BJ (cell line): ENCODE data around the gene SLC8B1. TPM values are rescaled to one million over a fixed set of nuclear protein-coding genes. Genes with fewer than 3 reads are reported as not detected.

Experiments
- CTCF ChIA-PET: fragments of 350-600 bp; formaldehyde crosslinking; extraction: SDS; loops from one replicate; lab custom pipeline; 2021; ENCODE audit warnings: antibody characterized with exemption, inconsistent platforms; lab: Yijun Ruan, JAX
- POLR2A ChIA-PET: fragments of 300-600 bp; sonication (Branson Sonifier 250); formaldehyde crosslinking; extraction: SDS; loops from one replicate; lab custom pipeline; 2021; ENCODE audit warnings: antibody characterized with exemption; lab: Charles Lee
- DNase-seq: peaks from one replicate; pipeline ENCODE4 v3.0.0-alpha.2; 2011; ENCODE audit warnings: low read depth
- H3K27me3 ChIP-seq: 2 replicates; pipeline ENCODE4 v1.6.0; 2011; ENCODE audit warnings: low read length; ENCODE audit not compliant: control insufficient read depth, insufficient read depth
- H3K36me3 ChIP-seq: 2 replicates; pipeline ENCODE4 v1.5.1; 2011; ENCODE audit warnings: low read length; ENCODE audit not compliant: control insufficient read depth, insufficient read depth
- H3K4me3 ChIP-seq: 2 replicates; pipeline ENCODE4 v1.5.1; 2011; ENCODE audit warnings: low read depth, mild to moderate bottlenecking, control low read depth, low read length
- CTCF ChIP-seq: IDR thresholded peaks from 2 replicates; pipeline ENCODE4 v1.5.1; 2011; ENCODE audit warnings: low read depth, mild to moderate bottlenecking, control low read depth, inconsistent platforms, low read length, moderate library complexity; ENCODE audit not compliant: insufficient read depth
- polyA plus RNA-seq: library from polyadenylated mRNA; depleted of rRNA; stranded (reverse); fragments of >200 nt; gene quantifications from 2 replicates; pipeline ENCODE4 v1.2.3, GENCODE V29; 2011; rRNA removed
- small RNA-seq: library from RNA; depleted of rRNA; stranded (forward); fragments of <200 nt; gene quantifications from one replicate; pipeline ENCODE3, GENCODE V24; 2012; ENCODE audit warnings: low replicate concordance, low read depth; ENCODE audit not compliant: insufficient read length

Gene SLC8B1
- polyA plus RNA-seq, 1 experiment = 27.3 TPM

DNA sequence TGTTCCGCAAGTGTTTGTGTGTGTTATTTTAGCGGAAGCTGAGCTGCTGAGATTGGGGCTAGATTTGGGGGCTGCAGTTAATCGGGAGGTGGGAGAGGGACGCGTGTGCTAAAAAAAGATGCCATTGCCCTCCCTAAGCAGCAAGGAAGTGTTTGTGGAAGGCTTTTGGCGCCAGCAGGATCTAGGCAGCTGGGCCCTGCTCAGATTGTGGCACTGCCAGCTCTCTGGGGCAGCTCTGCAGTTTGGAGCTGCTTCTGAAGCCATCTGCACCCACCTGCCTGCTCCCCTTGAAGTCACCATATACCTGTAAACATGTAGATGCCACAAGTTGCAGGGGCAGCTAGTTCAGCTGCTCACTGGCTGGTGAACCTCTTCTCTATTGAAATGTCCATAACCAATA lies 84.9 kb downstream of the SLC8B1 start:
- DNase-seq = no peak
- H3K27me3 ChIP-seq = no peaks in the 10 kb centered on the region
- no peak overlapping the region for H3K4me3 ChIP-seq
- ChIA-PET POLR2A (no interaction called here), CTCF (no interaction called here)
- TF ChIP-seq CTCF = no peak
- peaks cover 8% of the 10 kb centered on the region for H3K36me3 ChIP-seq

GRCh38 chr12:113249546-113249945 lies 85.4 kb downstream of the SLC8B1 start:
- Histone ChIP-seq H3K36me3 (peaks cover 8% of the 10 kb centered on the region), H3K27me3 (no peaks in the 10 kb centered on the region), H3K4me3 (no peak overlapping the region)
- DNase-seq = no peak
- CTCF ChIA-PET = no interaction called here
- TF ChIP-seq CTCF = no peak
- POLR2A ChIA-PET = no interaction called here

GRCh38 chr12:113248842-113249435 lies 86.0 kb downstream of the SLC8B1 start:
- DNase-seq = no peak
- no peak overlapping the region for H3K4me3 ChIP-seq
- no peaks in the 10 kb centered on the region for H3K27me3 ChIP-seq
- POLR2A ChIA-PET = no interaction called here
- TF ChIP-seq CTCF = no peak
- H3K36me3 ChIP-seq = peaks cover 8% of the 10 kb centered on the region
- CTCF ChIA-PET = interaction anchor here (1.0 kb wide), 1 partner anchor 13 kb away, joined by 4 read pairs; no protein-coding TSS in a partner anchor

Small RNA genes within 50 kb of the gene (small RNA-seq; reads per million reads assigned to genes)
- not detected for gene MIR6762

Other genes starting within 250 kb of the SLC8B1 start
- gene RASAL1, start 199.3 kb downstream of the SLC8B1 start, polyA plus RNA-seq = not detected in 2 replicates
- not detected in 2 replicates for gene CFAP73, start 185.4 kb downstream of the SLC8B1 start, polyA plus RNA-seq
- 36.2 and 54.7 TPM in 2 replicates for gene DDX54, start 149.6 kb downstream of the SLC8B1 start, polyA plus RNA-seq
- 13.2 and 19.4 TPM in 2 replicates for gene RITA1, start 149.4 kb downstream of the SLC8B1 start, polyA plus RNA-seq
- 17.4 and 31.9 TPM in 2 replicates for gene TPCN1, start 113.6 kb downstream of the SLC8B1 start, polyA plus RNA-seq
- 20.1 and 30.9 TPM in 2 replicates for gene PLBD2, start 23.5 kb upstream of the SLC8B1 start, polyA plus RNA-seq
- gene SDS, start 68.8 kb upstream of the SLC8B1 start, polyA plus RNA-seq = not detected in 2 replicates
- 8.6 and 13.2 TPM in 2 replicates for gene SDSL, start 87.3 kb upstream of the SLC8B1 start, polyA plus RNA-seq
- not detected in 2 replicates for gene LHX5, start 136.8 kb upstream of the SLC8B1 start, polyA plus RNA-seq